Gastrocnemius medialis (tissue), 4 donors: ENCODE data around the gene CEACAM5. TPM values are rescaled to one million over a fixed set of nuclear protein-coding genes. Genes with fewer than 3 reads are reported as not detected.

Experiments
- ATAC-seq, 2 donors: fragments of 150-250 bp; one replicate each; pipeline ENCODE4 v1.9.1; 2016
- DNase-seq, 2 donors: peaks; one replicate each; pipeline ENCODE4 v3.0.0-alpha.2; 2019
- H3K27ac ChIP-seq, 4 donors: fragments of 200-600 bp; sonication (generic); 1 replicate in 1 of 4; 2 replicates in 3 of 4; pipeline ENCODE4 v1.5.1; 2016 to 2018; ENCODE audit warnings: mild to moderate bottlenecking in 2 of 4, moderate library complexity in 1 of 4
- H3K27me3 ChIP-seq, 3 donors: fragments of 200-600 bp; sonication (generic) in 2 of 3; 1 replicate in 1 of 3; 2 replicates in 2 of 3; pipeline versions ENCODE4 v1.5.1 to v1.6.0; 2016 to 2019; ENCODE audit warnings: mild to moderate bottlenecking in 1 of 3, moderate library complexity in 1 of 3
- H3K36me3 ChIP-seq, 2 donors: fragments of 200-600 bp; sonication (generic) in 1 of 2; one replicate each; pipeline ENCODE4 v1.5.1; 2017 to 2018
- H3K4me1 ChIP-seq, 2 donors: fragments of 200-600 bp; sonication (generic) in 1 of 2; one replicate each; pipeline ENCODE4 v1.5.1; 2016 to 2017; ENCODE audit warnings: mild to moderate bottlenecking in 2 of 2
- H3K4me3 ChIP-seq, 4 donors: fragments of 200-600 bp; sonication (generic) in 3 of 4; 1 replicate in 1 of 4; 2 replicates in 3 of 4; pipeline ENCODE4 v1.5.1; 2016 to 2019; ENCODE audit warnings: mild to moderate bottlenecking in 2 of 4
- H3K9me3 ChIP-seq, 3 donors: fragments of 200-600 bp; sonication (generic) in 2 of 3; 1 replicate in 1 of 3; 2 replicates in 2 of 3; pipeline ENCODE4 v1.5.1; 2016 to 2019
- POLR2A ChIP-seq, 2 donors: fragments of 450-650 bp; IDR thresholded peaks; one replicate each; pipeline ENCODE4 v1.6.1; 2017; ENCODE audit warnings: antibody characterized with exemption in 2 of 2, mild to moderate bottlenecking in 2 of 2, moderate library complexity in 2 of 2
- in situ Hi-C, 4 donors: fragments of 200-750 bp; cut with MboI; loops; one replicate each; pipeline versions ENCODE4 v1.15.0 to v1.8.0; 2017; ENCODE audit warnings: low sequenced_read_pairs in 4 of 4
- intact Hi-C: fragments of 100-400 bp; cut with DNase I; formaldehyde crosslinking; loops from one replicate; pipeline ENCODE4 v1.15.1; 2023; ENCODE audit warnings: low total_unique reads
- total RNA-seq, 4 donors: library from RNA; depleted of rRNA; stranded (reverse); fragments of >200 nt; gene quantifications; one replicate each; pipeline versions ENCODE4 v1.1.0 to v1.2.3, GENCODE V29; 2016
- TF ChIP-seq, protein P1 (sequence below), 5 experiments: fragments of 450-650 bp in 3 of 5; fragments of 200-600 bp in 2 of 5; sonication (generic) in 2 of 5; IDR thresholded peaks in 4 of 5; conservative IDR thresholded peaks in 1 of 5; 1 replicate in 4 of 5; 2 replicates in 1 of 5; pipeline ENCODE4 v1.5.1; 2016 to 2019; ENCODE audit warnings: antibody characterized with exemption in 5 of 5, mild to moderate bottlenecking in 3 of 5, moderate library complexity in 3 of 5

Gene CEACAM5
- total RNA-seq, 4 donors from 2014 or later = 5.0 TPM; not detected in 3

DNA sequence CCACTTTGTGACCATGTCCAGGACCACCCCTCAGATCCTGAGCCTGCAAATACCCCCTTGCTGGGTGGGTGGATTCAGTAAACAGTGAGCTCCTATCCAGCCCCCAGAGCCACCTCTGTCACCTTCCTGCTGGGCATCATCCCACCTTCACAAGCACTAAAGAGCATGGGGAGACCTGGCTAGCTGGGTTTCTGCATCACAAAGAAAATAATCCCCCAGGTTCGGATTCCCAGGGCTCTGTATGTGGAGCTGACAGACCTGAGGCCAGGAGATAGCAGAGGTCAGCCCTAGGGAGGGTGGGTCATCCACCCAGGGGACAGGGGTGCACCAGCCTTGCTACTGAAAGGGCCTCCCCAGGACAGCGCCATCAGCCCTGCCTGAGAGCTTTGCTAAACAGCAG is 12.7 kb upstream of the CEACAM5 start:
- in situ Hi-C loops = no loop called here
- TF ChIP-seq, protein P1, sequence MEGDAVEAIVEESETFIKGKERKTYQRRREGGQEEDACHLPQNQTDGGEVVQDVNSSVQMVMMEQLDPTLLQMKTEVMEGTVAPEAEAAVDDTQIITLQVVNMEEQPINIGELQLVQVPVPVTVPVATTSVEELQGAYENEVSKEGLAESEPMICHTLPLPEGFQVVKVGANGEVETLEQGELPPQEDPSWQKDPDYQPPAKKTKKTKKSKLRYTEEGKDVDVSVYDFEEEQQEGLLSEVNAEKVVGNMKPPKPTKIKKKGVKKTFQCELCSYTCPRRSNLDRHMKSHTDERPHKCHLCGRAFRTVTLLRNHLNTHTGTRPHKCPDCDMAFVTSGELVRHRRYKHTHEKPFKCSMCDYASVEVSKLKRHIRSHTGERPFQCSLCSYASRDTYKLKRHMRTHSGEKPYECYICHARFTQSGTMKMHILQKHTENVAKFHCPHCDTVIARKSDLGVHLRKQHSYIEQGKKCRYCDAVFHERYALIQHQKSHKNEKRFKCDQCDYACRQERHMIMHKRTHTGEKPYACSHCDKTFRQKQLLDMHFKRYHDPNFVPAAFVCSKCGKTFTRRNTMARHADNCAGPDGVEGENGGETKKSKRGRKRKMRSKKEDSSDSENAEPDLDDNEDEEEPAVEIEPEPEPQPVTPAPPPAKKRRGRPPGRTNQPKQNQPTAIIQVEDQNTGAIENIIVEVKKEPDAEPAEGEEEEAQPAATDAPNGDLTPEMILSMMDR (IDR thresholded peaks at IDR 0.05 in 4 of 5, conservative IDR thresholded peaks at IDR 0.05 in 1 of 5) = no peak
- TF ChIP-seq POLR2A (IDR thresholded peaks at IDR 0.05) = no peak
- intact Hi-C loops = no loop called here
- Histone ChIP-seq H3K36me3 (no peaks in the 10 kb centered on the region), H3K4me1 (no peaks in the 10 kb centered on the region), H3K27ac (no peak overlapping the region), H3K9me3 (no peaks in the 10 kb centered on the region), H3K27me3 (peaks cover 0 to 5% (median 0%) of the 10 kb centered on the region in 3 donors), H3K4me3 (no peak overlapping the region)
- ATAC-seq (no peak), DNase-seq (no peak)

DNA sequence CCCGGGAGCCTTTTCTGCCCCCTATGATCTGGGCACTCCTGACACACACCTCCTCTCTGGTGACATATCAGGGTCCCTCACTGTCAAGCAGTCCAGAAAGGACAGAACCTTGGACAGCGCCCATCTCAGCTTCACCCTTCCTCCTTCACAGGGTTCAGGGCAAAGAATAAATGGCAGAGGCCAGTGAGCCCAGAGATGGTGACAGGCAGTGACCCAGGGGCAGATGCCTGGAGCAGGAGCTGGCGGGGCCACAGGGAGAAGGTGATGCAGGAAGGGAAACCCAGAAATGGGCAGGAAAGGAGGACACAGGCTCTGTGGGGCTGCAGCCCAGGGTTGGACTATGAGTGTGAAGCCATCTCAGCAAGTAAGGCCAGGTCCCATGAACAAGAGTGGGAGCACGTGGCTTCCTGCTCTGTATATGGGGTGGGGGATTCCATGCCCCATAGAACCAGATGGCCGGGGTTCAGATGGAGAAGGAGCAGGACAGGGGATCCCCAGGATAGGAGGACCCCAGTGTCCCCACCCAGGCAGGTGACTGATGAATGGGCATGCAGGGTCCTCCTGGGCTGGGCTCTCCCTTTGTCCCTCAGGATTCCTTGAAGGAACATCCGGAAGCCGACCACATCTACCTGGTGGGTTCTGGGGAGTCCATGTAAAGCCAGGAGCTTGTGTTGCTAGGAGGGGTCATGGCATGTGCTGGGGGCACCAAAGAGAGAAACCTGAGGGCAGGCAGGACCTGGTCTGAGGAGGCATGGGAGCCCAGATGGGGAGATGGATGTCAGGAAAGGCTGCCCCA is 11.8 kb upstream of the CEACAM5 start:
- peaks cover 0 to 5% (median 0%) of the 10 kb centered on the region in 3 donors for H3K27me3 ChIP-seq
- H3K4me3 ChIP-seq = no peak overlapping the region
- intact Hi-C loops = no loop called here
- in situ Hi-C loops = no loop called here
- no peak overlapping the region for H3K27ac ChIP-seq
- no peaks in the 10 kb centered on the region for H3K9me3 ChIP-seq
- TF ChIP-seq, protein P1 (IDR thresholded peaks at IDR 0.05 in 4 of 5, conservative IDR thresholded peaks at IDR 0.05 in 1 of 5) = no peak
- TF ChIP-seq POLR2A (IDR thresholded peaks at IDR 0.05) = no peak
- DNase-seq (no peak), ATAC-seq (no peak)
- no peaks in the 10 kb centered on the region for H3K36me3 ChIP-seq
- no peaks in the 10 kb centered on the region for H3K4me1 ChIP-seq

DNA sequence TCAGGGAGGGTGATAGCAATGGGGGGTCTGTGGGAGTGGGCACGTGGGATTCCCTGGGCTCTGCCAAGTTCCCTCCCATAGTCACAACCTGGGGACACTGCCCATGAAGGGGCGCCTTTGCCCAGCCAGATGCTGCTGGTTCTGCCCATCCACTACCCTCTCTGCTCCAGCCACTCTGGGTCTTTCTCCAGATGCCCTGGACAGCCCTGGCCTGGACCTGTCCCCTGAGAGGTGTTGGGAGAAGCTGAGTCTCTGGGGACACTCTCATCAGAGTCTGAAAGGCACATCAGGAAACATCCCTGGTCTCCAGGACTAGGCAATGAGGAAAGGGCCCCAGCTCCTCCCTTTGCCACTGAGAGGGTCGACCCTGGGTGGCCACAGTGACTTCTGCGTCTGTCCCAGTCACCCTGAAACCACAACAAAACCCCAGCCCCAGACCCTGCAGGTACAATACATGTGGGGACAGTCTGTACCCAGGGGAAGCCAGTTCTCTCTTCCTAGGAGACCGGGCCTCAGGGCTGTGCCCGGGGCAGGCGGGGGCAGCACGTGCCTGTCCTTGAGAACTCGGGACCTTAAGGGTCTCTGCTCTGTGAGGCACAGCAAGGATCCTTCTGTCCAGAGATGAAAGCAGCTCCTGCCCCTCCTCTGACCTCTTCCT is 11.1 kb upstream of the CEACAM5 start:
- Histone ChIP-seq H3K27me3 (peaks cover 0 to 5% (median 0%) of the 10 kb centered on the region in 3 donors), H3K4me1 (no peaks in the 10 kb centered on the region), H3K27ac (no peak overlapping the region), H3K9me3 (no peaks in the 10 kb centered on the region), H3K4me3 (no peak overlapping the region), H3K36me3 (no peaks in the 10 kb centered on the region)
- in situ Hi-C loops (no loop called here), intact Hi-C loops (no loop called here)
- ATAC-seq (no peak), DNase-seq (no peak)
- no peak for TF ChIP-seq POLR2A (IDR thresholded peaks at IDR 0.05)
- TF ChIP-seq, protein P1 (IDR thresholded peaks at IDR 0.05 in 4 of 5, conservative IDR thresholded peaks at IDR 0.05 in 1 of 5) = no peak

DNA sequence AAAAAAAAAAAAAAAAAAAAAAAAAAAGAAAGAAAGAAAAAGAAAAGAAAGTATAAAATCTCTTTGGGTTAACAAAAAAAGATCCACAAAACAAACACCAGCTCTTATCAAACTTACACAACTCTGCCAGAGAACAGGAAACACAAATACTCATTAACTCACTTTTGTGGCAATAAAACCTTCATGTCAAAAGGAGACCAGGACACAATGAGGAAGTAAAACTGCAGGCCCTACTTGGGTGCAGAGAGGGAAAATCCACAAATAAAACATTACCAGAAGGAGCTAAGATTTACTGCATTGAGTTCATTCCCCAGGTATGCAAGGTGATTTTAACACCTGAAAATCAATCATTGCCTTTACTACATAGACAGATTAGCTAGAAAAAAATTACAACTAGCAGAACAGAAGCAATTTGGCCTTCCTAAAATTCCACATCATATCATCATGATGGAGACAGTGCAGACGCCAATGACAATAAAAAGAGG is 9.6 kb upstream of the CEACAM5 start:
- in situ Hi-C loops = no loop called here
- Histone ChIP-seq H3K27me3 (peaks cover 0 to 5% (median 0%) of the 10 kb centered on the region in 3 donors), H3K9me3 (no peaks in the 10 kb centered on the region), H3K4me3 (no peak overlapping the region), H3K36me3 (no peaks in the 10 kb centered on the region), H3K4me1 (no peaks in the 10 kb centered on the region), H3K27ac (no peak overlapping the region)
- intact Hi-C loops = no loop called here
- DNase-seq = no peak
- no peak for TF ChIP-seq POLR2A (IDR thresholded peaks at IDR 0.05)
- TF ChIP-seq, protein P1 (IDR thresholded peaks at IDR 0.05 in 4 of 5, conservative IDR thresholded peaks at IDR 0.05 in 1 of 5) = no peak
- no peak for ATAC-seq
